Naive B cell (primary cell): ENCODE data around the gene TECTA. TPM values are rescaled to one million over a fixed set of nuclear protein-coding genes. Genes with fewer than 3 reads are reported as not detected.
"Not testable (repeated sequence)": the region's sequence is repeated elsewhere in the genome, so short reads cannot be mapped to it uniquely, and the experiment has no call there.

ENCODE experiments used
- ATAC-seq, 2 donors: fragments of 150-1000 bp; cut with Tn5 transposase; 2 replicates each; pipeline ENCODE4 v1.10.0; 2021; ENCODE audit warnings: low read depth in 2 of 2, mild to moderate bottlenecking in 2 of 2, moderate library complexity in 2 of 2
- DNase-seq: peaks from one replicate; pipeline ENCODE4 v3.0.0; 2022
- H3K27ac Mint-ChIP-seq, 6 donors: one replicate each; pipeline ENCODE4 v1.8.0; 2020 to 2022; ENCODE audit warnings: mild to moderate bottlenecking in 6 of 6, mixed read lengths in 6 of 6, moderate library complexity in 5 of 6, inconsistent platforms in 2 of 6
- H3K27me3 Mint-ChIP-seq, 3 donors: one replicate each; pipeline ENCODE4 v1.8.0; 2021 to 2022; ENCODE audit warnings: mixed read lengths in 3 of 3, mild to moderate bottlenecking in 1 of 3
- H3K36me3 Mint-ChIP-seq, 2 donors: one replicate each; pipeline ENCODE4 v1.8.0; 2020 to 2022; ENCODE audit warnings: mixed read lengths in 2 of 2, inconsistent platforms in 1 of 2, mild to moderate bottlenecking in 1 of 2
- H3K4me1 Mint-ChIP-seq, 3 donors: one replicate each; pipeline ENCODE4 v1.8.0; 2020 to 2022; ENCODE audit warnings: mixed read lengths in 3 of 3, inconsistent platforms in 1 of 3, mild to moderate bottlenecking in 1 of 3, moderate library complexity in 1 of 3
- H3K4me3 Mint-ChIP-seq, 8 donors: one replicate each; pipeline ENCODE4 v1.8.0; 2020 to 2022; ENCODE audit warnings: mild to moderate bottlenecking in 8 of 8, mixed read lengths in 8 of 8, moderate library complexity in 8 of 8, inconsistent platforms in 2 of 8
- H3K9me3 Mint-ChIP-seq, 7 donors: one replicate each; pipeline ENCODE4 v1.8.0; 2020 to 2022; ENCODE audit warnings: mixed read lengths in 7 of 7, mild to moderate bottlenecking in 5 of 7, inconsistent platforms in 2 of 7, moderate library complexity in 1 of 7
- polyA plus RNA-seq, 6 donors: library from polyadenylated mRNA; unstranded; fragments of 300-500 nt; fragmentation: Illumina TruSeq; gene quantifications; one replicate each; pipeline ENCODE4 v1.2.3, GENCODE V29; 2021; ENCODE audit warnings: low read depth in 6 of 6

The TECTA gene
- polyA plus RNA-seq, 6 donors from 2014 or later, result 0.32 TPM; not detected in 5

DNA sequence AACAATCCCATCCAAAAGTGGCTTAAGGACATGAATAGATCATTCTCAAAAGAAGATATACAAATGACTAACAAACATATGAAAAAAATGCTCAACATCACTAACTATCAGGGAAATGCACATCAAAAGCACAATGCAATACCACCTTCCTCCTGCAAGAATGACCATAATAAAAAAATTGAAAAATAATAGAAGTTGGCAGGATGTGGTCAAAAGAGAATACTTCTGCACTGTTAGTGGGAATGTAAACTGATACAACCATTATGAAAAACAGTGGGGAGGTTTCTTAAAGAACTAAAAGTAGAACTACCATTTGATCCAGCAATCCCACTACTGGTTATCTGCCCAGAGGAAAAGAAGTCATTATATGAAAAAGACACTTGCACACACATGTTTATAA is 113.8 kb downstream of the TECTA start:
- Mint-ChIP-seq H3K4me3 (no peak overlapping the region), H3K9me3 (no peaks in the 10 kb centered on the region)
- no peak for DNase-seq

DNA sequence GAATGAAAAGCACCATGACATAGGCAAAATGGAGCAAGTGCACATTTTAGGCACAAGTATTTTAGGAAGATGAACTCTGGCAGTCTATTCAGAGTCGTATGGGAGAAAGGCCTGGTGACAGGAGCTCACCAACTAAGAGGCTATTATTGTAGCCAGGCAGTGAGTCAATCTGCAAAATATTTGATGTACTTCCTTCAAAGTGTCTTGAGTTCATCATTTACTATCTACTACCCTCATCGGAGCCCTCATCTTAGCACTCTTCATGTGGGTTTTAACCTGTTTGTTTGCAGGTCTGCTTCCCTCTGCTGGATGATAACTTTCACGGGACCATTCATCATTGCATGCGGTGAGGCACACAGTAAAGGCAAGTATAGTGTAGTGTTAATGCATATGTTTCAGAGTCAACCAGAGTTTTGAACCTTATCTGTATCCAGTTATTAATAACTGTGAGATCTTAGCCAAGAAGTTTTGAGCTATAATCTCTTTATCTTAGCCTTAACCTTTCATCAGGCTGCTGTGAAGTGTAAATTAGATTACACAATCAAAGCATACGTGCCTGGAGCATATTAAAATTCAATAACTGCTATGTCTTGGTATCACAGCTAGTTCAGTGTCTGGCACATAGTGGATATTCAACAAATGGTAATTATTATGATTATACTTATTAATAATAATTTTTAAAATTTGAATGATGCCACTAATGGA is 120.6 kb downstream of the TECTA start:
- Mint-ChIP-seq H3K4me3 (no peak overlapping the region), H3K36me3 (no peaks in the 10 kb centered on the region), H3K27ac (no peak overlapping the region), H3K9me3 (peaks cover 0 to 8% (median 0%) of the 10 kb centered on the region in 7 donors), H3K4me1 (no peaks in the 10 kb centered on the region), H3K27me3 (peaks cover 4 to 39% (median 20%) of the 10 kb centered on the region in 3 donors)
- no peak for ATAC-seq
- DNase-seq, result no peak

More for the DNA sequence above, 113.8 kb downstream of the TECTA start:
- H3K27me3 Mint-ChIP-seq, result peaks cover 33 to 45% (median 44%) of the 10 kb centered on the region in 3 donors
- no peak for ATAC-seq
- H3K27ac Mint-ChIP-seq, result no peak overlapping the region
- peaks cover 0 to 4% (median 0%) of the 10 kb centered on the region in 3 donors for H3K4me1 Mint-ChIP-seq
- H3K36me3 Mint-ChIP-seq, result no peaks in the 10 kb centered on the region

DNA sequence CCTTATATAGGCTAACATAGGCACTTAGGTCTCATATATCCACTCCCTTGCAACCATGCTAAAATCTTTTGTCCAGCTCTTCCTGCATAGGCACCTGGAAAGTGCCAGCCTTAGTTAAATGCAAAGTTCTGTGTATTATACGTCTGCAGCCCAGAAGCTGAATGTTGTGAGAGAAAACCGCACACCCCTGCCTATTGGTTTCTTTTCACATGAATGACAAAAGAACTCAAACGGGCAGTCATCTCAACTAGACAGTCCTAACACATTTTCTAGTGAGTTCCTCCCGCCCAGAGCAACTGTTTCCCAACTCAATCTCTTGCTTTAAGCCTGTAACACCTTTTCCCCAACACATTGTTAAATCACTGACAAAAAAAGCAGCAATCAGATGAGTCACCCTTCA is 122.1 kb downstream of the TECTA start:
- peaks cover 0 to 5% of the 10 kb centered on the region in 2 donors for H3K36me3 Mint-ChIP-seq
- peaks cover 9 to 45% (median 26%) of the 10 kb centered on the region in 3 donors for H3K27me3 Mint-ChIP-seq
- H3K4me1 Mint-ChIP-seq, result no peaks in the 10 kb centered on the region
- H3K27ac Mint-ChIP-seq, result no peak overlapping the region
- no peak overlapping the region for H3K4me3 Mint-ChIP-seq
- ATAC-seq (no peak), DNase-seq (no peak)
- peaks cover 0 to 8% (median 2%) of the 10 kb centered on the region in 7 donors for H3K9me3 Mint-ChIP-seq

DNA sequence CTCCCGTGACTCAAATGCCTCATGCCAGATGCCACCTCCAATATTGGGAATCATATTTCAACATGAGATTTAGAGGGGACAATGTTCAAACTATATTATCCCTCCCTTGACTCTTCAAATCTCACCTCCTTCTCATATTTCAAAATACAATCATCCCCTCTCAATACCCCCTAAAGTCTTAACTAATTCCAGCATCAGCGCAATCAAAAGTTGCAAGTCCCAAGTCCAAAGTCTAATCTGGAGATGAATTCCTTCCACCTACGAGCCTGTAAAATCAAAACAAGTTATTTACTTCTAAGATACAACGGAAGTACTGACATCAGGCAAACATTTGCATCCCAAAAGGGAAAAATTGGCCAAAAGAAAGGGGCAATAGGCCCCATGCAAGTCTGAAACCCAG is 124.3 kb downstream of the TECTA start:
- Mint-ChIP-seq H3K4me3 (no peak overlapping the region), H3K27me3 (peaks cover 14 to 47% (median 32%) of the 10 kb centered on the region in 3 donors), H3K36me3 (peaks cover 0 to 5% of the 10 kb centered on the region in 2 donors), H3K4me1 (no peaks in the 10 kb centered on the region), H3K27ac (no peak overlapping the region), H3K9me3 (peaks cover 0 to 8% (median 2%) of the 10 kb centered on the region in 7 donors)
- ATAC-seq (no peak), DNase-seq (no peak)

DNA sequence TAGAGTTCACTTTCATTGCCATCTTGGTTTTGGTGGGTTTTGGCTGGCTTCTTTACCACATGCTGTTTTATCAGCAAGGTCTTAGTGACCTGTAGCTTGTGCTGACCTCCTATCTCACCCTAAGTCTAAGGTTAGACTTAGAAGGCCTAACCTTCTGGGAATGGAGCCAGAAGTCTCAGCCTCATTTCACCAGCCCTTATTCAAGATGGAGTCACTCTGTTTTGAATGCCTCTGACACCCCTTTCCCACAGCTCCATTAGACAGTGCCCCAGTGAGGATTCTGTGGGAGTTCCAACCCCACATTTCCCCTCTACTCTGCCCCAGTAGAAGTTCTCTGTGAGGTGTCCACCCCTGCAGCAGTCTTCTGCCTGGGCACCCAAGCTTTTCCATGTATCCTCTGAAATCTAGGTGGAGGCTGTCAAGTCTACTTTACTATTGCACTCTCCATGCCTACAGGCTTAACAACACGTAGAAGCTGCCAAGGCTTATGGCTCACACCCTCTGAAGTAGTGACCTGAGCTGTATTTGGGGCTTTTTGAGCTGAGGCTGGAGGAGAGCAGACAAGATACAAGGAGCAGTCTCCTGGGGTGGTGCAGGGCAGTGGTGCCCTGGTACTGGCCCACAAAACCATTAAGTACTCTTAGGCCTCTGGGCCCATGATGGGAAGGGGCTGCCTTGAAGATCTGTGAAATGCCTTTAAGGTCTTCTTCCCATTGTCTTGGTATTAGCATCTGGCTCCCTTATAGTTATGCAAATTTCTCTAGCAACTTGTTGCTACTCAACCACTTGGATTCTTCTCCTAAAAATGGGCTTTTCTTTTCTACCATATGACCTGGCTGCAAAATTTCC is 125.6 kb downstream of the TECTA start:
- Mint-ChIP-seq H3K36me3 (peaks cover 0 to 5% of the 10 kb centered on the region in 2 donors), H3K27me3 (peaks cover 22 to 50% (median 33%) of the 10 kb centered on the region in 3 donors), H3K4me3 (no peak overlapping the region), H3K9me3 (peaks cover 0 to 8% (median 2%) of the 10 kb centered on the region in 7 donors), H3K4me1 (no peaks in the 10 kb centered on the region), H3K27ac (no peak overlapping the region)
- no peak for ATAC-seq
- no peak for DNase-seq

DNA sequence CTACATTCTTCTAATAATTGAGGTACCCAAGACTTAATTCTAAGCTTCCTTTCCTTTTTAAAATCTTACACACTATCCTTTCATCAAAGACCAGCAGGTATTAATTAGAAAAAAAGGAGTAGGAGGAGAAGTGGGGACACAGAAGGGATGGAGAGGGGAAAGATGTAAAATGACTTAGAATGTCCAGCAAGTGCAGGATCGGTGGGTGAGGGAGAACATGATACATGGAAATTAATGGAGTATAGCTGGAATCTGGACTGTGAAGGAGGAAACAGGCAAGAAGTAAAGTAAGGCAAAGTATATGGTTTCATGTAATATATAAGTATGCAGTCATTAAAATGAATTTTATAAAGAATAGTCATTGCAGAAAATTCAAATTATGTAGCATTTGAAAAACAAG is 127.8 kb downstream of the TECTA start:
- H3K4me1 Mint-ChIP-seq, result no peaks in the 10 kb centered on the region
- DNase-seq (no peak), ATAC-seq (no peak)
- H3K9me3 Mint-ChIP-seq, result peaks cover 0 to 8% (median 2%) of the 10 kb centered on the region in 7 donors
- no peak overlapping the region for H3K4me3 Mint-ChIP-seq
- no peak overlapping the region for H3K27ac Mint-ChIP-seq
- peaks cover 0 to 5% of the 10 kb centered on the region in 2 donors for H3K36me3 Mint-ChIP-seq
- peaks cover 25 to 54% (median 37%) of the 10 kb centered on the region in 3 donors for H3K27me3 Mint-ChIP-seq

DNA sequence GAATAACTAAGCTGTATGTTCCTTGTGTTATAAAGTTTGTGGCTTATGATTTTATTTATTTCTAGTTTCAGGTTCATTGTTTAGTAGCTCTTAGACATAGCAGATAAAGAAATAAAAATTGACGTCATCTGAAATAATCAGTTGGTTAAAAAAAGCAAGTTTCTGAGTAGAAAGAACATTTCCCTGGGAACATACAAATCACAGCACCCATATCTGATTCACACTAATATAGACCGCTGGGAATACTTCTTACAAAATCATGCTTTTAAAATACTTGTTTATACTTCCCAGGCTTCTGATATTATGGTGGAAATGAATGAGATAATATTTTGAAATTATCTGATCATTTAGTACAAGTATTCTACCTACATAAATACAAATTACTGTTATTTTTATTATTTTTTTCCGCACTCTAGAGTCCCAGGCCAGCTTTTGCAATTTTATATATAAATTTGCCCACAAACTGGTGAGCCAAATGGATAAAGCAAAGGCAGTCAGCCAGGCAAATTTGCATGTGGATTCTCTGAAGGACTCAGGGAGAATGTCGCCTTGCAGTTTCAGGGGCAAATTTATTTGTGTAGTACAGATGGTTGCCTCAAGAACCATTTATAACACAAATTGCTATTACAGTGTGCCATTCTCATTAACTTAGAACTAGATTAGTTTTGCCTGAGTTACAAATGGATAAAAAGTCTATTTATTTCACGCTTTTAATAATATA is 128.6 kb downstream of the TECTA start:
- DNase-seq, result no peak
- Mint-ChIP-seq H3K27me3 (peaks cover 29 to 58% (median 45%) of the 10 kb centered on the region in 3 donors), H3K4me3 (no peak overlapping the region), H3K4me1 (no peaks in the 10 kb centered on the region), H3K9me3 (peaks cover 0 to 8% (median 2%) of the 10 kb centered on the region in 7 donors), H3K36me3 (peaks cover 0 to 5% of the 10 kb centered on the region in 2 donors), H3K27ac (no peak overlapping the region)
- ATAC-seq, result no peak

DNA sequence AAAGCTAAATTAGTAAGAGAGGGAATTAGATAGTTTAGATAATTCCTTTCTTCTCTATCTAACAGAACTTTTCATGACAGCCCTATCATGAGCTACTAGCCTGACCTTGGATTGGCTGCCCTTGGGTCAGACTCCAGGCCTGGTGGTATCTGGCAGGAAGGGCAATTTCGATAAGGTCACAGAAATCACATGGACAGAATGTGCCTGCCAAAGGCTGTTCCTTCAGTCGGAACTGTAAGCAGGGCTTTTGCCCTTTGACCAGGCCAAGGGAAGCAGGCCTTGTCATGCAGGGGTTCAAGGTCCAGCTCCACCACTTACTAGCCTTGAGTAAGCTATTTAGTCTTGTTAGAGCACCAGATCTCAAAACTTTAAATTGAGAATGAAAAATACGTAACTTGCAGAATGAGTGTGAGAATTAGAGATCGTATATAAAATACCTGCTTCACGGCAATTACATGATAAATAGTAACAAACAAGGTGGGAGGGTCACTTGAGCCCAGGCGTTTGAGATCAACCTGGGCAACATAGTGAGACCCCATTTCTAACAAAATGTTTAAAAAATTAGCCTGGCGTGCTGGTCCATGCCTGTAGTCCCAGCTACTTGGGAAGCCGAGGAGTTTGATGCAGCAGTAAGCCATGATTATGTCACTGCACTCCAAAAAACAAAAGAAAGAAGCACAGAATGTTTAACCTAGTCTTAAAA is 130.7 kb downstream of the TECTA start:
- peaks cover 0 to 5% of the 10 kb centered on the region in 2 donors for H3K36me3 Mint-ChIP-seq
- no peak for DNase-seq
- peaks cover 0 to 3% (median under 1%) of the 10 kb centered on the region in 3 donors for H3K4me1 Mint-ChIP-seq
- H3K27ac Mint-ChIP-seq, result peak overlapping the region in 2 of 6 donors; percentile 2 to 16
- H3K4me3 Mint-ChIP-seq, result no peak overlapping the region
- peaks cover 0 to 4% (median 0%) of the 10 kb centered on the region in 7 donors for H3K9me3 Mint-ChIP-seq
- ATAC-seq, result no peak
- peaks cover 43 to 57% (median 55%) of the 10 kb centered on the region in 3 donors for H3K27me3 Mint-ChIP-seq

DNA sequence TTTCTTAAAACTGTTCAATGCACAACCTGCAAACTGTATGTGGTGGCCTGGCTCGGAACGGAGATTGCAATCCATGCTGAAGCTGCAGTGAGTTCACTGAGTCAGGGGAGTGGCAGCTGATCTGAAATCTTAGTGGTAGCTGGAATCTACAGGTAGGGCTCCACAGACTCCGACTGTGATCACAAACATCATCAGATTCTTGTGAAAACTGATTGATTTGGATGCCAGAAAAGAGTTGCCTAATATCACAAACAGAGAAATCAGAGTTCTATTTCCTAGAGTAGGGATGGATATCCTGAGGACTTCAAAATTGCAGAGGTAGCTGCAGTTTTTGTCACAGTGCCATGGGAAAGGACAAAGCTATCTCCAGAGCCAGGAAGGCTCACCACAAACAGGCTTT is 134.0 kb downstream of the TECTA start:
- ATAC-seq, result no peak
- H3K4me3 Mint-ChIP-seq, result no peak overlapping the region
- no peaks in the 10 kb centered on the region for H3K9me3 Mint-ChIP-seq
- H3K27ac Mint-ChIP-seq, result no peak overlapping the region
- no peak for DNase-seq
- H3K4me1 Mint-ChIP-seq, result peaks cover 0 to 12% (median 7%) of the 10 kb centered on the region in 3 donors
- H3K36me3 Mint-ChIP-seq, result no peaks in the 10 kb centered on the region
- peaks cover 38 to 49% (median 42%) of the 10 kb centered on the region in 3 donors for H3K27me3 Mint-ChIP-seq

DNA sequence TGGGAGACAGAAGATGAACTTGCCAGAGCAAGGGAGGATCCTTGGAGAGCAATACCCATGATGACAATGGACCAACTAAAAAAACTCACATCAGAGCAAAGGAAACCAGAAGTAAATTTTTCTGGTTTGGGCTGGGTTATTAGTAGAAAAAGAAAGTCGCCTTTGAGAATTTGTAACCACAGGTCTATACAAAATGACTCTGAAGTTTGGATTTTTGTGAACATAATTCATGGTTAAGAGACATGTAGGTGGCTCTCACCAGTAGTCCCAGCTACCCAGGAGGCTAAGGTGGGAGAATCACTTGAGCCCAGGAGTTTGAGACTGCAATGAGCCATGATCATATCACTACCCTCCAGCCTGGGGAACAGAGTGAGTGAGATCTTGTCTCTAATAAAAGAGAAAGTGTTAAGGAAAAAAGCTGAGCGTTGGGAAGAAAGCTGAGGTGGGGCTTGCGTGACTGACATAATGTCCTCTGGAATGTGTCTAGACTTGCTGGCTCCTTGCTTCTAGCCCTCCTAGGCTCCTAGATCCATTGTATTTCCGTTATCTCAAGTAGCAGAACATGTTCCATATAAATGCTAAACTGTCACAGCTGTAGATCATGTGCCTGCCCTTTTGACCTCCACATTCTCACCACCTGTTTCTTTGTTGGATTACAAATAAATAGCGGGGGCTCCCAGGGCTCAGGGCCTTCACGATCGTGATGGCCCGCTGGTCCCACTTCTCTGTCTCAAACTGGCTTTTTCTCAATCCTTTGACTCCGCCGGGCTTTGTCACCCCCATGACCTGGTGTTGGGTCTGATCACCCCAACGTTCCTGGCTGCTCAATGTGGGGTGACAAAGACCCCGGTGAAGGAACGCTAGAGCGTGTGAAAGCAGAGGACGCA is 135.3 kb downstream of the TECTA start:
- Mint-ChIP-seq H3K27ac (peak overlapping the region in 2 of 6 donors; percentile 1 to 9), H3K36me3 (no peaks in the 10 kb centered on the region), H3K4me1 (peaks cover 0 to 12% (median 7%) of the 10 kb centered on the region in 3 donors), H3K4me3 (peak overlapping the region in 5 of 8 donors; percentile 17 to 81 (median 41)), H3K27me3 (peaks cover 36 to 43% (median 36%) of the 10 kb centered on the region in 3 donors), H3K9me3 (no peaks in the 10 kb centered on the region)
- DNase-seq (no peak), ATAC-seq (no peak)

DNA sequence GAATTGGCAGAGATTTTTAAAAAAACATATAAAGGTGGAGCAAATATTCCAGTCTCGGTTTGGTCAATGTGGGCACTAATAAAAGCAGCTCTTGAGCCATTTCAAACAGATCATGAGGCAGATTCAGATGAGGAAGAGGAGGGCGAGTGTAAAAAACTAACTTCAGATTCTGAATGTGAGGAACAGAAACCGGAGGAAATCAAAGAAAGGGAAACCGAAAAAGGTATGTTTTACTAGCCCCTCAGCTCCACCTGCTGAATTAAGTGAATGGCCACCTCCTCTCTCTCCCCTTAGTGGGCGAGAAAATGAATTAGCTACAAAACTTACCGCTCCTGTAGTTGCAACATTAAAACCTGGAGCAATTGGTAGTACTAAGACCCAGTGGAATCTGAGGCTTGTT is 136.2 kb downstream of the TECTA start:
- not testable (repeated sequence) for DNase-seq, H3K36me3 Mint-ChIP-seq, H3K9me3 Mint-ChIP-seq
- Mint-ChIP-seq H3K27ac (peak overlapping the region in 3 of 6 donors; percentile 1 to 86 (median 74)), H3K27me3 (peaks cover 31 to 37% (median 35%) of the 10 kb centered on the region in 3 donors), H3K4me3 (peak overlapping the region in 4 of 8 donors; percentile 41 to 81 (median 53)), H3K4me1 (peaks cover 0 to 12% (median 7%) of the 10 kb centered on the region in 3 donors)
- ATAC-seq, result peak in 1 of 2 donors; percentile 23
